Stimulated activated CD4-positive, alpha-beta T cell treated with anti-CD3 and anti-CD28 coated beads, Interleukin-1b, Interleukin-23, amount 100 ng/mL, for 4 hours (primary cell): Measurements from ENCODE around the gene FOXRED1.
"Not testable (repeated sequence)": the region's sequence is repeated elsewhere in the genome, so short reads cannot be mapped to it uniquely, and the experiment has no call there.

Source experiments
- DNase-seq, 2 donors: peaks; one replicate each; pipeline ENCODE4 v3.0.0-alpha.2; 2020; ENCODE audit warnings: low read depth in 2 of 2

The FOXRED1 gene

DNA sequence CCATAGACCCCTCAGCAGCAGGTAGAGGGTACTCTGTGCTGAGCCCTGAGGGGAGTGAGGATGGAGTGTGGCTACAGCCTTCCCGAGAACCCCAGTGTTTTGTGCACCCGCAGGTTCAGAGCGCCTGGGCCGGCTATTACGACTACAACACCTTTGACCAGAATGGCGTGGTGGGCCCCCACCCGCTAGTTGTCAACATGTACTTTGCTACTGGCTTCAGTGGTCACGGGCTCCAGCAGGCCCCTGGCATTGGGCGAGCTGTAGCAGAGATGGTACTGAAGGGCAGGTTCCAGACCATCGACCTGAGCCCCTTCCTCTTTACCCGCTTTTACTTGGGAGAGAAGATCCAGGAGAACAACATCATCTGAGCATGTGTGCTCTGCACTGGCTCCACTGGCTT lies 8.4 kb downstream of the FOXRED1 start:
- DNase-seq = no peak

DNA sequence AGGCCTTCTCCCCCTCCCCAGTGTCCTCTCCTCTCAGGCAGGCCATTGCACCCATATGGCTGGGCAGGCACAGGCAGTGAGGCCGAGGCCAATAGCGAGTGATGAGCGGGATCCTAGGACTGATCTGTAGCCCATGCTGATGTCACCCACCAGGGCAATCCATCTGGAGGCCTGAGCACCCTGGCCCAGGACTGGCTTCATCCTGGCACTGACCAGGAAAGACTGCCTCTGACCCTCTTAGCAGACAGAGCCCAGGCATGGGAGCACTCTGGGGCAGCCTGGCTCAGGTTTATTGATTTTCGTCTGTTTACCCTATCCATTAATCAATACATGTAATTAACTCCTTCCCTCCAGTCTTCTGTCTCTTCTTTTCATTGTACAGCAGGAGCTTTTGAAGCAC lies 8.8 kb downstream of the FOXRED1 start:
- DNase-seq = no peak

DNA sequence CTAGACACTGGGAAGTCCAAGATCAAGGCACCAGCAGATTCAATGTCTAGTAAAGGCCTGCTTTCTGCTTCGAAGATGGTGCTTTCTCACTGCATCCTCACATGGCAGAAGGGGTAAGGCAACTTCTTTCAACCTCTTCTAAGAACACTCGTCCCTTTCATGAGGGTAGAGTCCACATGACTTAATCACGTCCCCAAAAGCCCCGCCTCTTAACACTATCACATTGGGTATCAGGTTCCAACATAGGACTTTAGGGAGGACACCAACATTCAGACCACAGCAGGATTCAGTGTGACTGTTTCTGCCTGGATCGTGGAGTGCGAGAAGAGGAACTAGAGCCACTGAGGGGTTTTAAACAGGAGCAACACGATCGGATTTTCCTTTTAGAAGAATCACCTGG lies 10.2 kb downstream of the FOXRED1 start:
- DNase-seq = no peak

DNA sequence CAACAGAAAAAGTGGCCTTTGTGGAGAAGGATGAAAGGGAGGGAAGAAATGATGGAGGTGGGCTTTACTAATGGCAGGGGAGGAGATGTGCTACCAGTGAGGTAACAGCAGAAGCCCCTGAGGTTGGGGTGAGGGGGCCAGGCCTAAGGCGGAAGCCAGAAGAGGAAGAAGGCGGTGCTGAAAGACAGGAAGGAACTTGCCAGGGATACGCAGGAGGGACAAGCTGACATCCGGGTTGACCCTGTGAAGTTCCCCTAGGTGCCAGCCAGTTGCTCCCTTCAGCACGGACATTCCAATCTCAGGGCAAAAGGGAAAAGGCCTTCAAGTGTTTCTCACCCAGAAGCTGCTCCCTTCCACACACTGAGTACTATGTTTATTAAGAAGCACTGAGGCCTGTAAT lies 11.6 kb downstream of the FOXRED1 start:
- no peak for DNase-seq

DNA sequence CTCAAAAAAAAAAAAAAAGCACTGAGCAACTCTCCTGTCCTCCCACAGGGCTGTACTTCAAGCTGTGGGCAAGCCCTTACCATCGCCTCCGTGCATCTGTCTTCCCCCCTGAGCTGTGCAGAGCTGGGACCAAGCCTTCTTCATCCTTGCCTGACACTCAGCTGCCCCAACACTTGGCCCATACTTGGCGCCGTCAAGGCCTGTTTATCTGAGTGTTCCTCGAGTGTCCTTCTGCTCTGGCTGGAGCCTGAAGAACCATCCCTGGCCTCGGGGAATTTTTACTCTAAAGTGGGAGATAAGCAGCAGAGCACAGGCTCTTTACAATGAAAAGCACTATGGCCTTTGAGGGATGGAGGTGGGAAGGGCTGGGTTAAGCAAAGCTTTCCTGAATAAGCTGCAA lies 12.3 kb downstream of the FOXRED1 start:
- no peak for DNase-seq

DNA sequence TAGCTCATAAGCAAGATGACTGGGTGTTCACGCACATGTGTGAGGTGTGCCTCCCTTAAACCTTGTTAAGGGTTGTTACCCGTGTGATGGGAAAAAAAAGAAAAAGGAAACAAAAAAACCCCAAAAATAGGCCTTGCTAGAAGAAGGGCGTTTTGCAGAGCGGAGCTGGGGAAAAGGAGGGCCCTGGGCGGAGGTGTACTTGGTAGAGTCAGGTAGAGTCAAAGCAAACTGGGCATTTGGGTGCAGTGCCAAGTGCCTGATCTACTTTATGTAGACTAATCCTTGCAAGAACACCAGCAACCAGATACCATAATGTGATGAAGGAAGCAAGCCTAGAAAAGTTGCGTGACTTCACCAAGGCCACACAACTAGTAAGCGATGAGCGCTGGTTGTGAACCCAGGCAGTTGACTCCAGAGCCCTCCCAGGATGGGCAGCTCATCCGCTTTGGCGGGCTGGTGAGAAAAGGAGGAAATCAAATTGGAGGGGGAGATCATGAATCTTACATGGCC lies 12.8 kb downstream of the FOXRED1 start:
- no peak for DNase-seq

DNA sequence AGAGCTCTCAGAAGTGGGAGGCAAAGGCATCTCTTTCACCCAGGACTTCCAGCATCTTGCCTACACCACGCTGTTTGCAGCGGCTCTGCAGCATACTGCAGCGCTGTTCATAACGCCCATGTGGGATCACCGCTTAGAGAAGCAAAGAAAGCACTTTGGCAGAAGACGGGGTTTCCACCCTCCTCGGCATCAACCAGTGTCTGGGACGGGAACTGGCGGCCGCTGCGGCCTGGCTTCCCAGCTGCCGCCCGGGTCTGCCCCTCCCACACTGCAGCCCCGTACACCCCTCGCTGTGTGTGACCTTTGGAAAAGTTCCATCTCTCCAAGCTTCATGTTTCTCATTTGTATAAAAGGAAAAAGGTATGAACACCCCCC lies 13.4 kb downstream of the FOXRED1 start:
- DNase-seq = peak in 1 of 2 donors; percentile 18

DNA sequence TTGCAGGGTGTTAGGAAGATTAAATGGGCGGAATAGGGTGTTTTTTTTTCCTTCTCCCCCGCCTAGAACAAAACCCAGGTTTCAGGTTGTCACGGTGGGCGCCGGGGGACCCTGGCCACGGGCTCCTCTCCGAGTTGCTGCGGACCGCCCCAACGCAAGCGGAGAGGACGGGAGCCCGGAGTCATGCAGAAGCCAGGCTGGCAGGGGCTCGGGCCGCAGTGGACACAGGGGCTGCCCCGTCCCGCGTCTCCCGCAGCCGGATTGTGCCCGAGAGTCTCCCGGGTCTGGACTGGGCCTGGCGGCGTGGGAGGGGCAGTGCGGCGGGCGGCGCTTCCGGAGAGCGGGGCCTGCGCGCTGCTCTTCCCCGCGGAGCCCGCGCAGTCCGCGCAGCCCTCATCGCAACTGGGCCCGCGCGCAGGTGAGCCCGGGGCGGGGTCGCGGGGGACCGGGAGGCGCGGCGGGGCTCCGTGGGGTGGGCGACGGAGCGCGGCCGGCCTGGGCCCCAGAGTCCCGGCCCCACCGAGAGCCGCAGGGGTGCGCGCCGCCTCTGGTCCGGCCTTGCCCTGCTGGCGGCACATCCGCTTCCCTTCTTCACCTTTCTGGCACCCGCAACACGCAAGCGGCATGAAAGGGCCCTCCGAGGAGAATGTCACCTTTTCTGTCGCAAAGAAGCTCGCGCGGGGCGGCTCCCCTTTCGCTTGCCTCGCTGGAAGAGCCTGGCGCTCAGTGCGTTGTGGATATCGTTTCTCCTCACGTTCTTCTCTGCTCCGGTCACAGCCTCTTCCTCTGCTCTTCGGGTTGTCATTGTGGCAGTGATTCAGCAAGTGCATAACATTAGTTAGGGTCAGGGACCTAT lies 14.0 kb downstream of the FOXRED1 start, which contains the start of gene TIRAP:
Gene TIRAP, plus strand, starts transcription at position 358 of the 856 bp plus-strand sequence. CDS start 7,802 bp downstream, outside the sequence.
- DNase-seq = peak; percentile 14 to 40

DNA sequence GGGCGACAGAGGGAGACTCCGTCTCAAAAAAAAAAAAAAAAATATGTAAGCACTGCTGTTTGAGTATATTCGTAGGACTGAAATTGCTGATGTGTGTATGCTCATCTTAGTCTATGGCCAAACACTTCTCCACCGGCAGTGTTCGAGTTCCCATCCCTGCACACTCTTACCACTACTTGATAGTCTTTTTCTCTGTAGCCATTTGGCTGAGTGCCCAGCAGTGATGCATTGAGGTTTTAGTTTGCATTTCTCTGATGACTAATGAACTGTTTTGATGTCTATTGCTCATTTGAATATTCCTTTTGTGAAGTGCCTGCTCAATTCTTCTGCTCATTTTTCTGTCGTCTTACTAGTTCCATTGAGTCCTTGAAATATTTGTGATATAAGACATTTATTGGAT lies 15.9 kb downstream of the FOXRED1 start:
- peak; percentile 72 to 81 for DNase-seq

DNA sequence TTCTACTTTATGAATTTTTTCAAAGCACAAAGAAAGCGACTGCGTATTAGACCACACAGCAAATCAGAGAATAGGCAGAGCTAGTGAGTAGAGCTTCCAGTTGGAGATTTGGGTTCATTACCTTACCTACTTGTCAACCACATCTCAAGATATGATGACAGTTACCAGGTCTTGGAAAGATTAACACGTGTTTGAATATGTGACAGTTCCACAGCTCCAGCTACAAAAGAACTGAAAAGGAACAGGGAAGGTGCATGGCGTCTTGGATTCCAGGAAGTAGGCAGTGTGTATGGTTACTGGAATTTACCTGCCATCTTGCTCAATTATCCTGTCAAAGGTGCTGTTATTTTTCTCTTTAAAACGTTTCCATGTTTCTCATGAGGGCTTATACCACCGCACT lies 19.3 kb downstream of the FOXRED1 start:
- no peak for DNase-seq

DNA sequence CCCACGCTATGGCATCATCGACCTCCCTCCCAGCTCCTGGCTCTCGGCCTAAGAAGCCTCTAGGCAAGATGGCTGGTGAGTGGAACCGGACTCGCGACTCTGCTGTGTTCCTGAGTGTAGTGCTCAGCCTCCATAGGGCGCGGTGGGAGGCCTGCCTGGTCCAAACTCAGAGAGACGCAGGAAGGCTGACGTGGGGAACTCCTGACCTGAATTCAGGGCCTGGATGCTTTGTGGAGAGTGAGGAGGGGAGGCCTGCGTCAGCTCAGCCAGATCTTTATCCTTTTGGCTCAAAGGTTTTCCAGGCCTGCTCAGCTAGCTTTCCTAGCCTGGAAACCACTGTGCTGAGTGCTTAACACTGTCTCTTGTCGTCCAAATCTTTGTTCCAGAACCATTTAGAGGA lies 21.9 kb downstream of the FOXRED1 start:
- DNase-seq = no peak

DNA sequence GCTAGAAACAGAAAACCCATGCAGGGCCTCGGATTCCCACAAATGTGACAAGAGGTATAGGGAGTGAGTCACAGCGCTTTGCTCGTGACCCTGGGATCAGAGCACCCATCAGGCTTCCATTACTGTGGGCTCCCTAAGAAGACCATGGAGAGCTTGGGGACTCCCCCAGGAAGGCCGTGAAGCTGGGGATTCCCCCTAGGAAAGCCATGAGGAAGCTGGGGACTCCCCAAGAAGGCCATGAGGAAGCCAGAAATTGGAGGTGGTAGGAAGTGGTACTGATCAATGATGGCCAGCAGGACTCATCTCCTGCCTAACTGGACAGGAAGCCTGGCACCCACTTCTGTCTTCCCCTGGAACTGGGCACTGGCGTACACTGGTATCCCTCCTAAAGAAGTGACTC lies 24.8 kb downstream of the FOXRED1 start:
- DNase-seq = no peak

DNA sequence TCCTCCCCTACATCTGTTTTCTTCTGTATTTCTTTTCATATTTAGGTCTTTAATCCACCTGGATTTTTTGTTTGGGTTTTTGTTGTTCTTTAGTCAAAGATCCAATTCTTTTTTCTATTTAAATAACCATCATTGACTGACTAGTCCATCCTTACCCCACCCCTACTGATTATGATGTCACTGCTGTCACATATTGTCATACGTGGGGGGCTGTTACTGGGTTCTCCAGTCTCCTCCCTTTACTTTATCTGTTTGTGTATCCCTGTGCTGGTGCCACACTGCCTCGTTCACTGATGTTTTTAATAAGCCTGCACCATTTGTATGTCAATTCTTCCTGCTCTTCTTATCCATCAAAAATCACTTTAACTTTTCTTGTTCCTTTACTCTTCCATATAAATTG lies 28.1 kb downstream of the FOXRED1 start:
- DNase-seq = no peak

DNA sequence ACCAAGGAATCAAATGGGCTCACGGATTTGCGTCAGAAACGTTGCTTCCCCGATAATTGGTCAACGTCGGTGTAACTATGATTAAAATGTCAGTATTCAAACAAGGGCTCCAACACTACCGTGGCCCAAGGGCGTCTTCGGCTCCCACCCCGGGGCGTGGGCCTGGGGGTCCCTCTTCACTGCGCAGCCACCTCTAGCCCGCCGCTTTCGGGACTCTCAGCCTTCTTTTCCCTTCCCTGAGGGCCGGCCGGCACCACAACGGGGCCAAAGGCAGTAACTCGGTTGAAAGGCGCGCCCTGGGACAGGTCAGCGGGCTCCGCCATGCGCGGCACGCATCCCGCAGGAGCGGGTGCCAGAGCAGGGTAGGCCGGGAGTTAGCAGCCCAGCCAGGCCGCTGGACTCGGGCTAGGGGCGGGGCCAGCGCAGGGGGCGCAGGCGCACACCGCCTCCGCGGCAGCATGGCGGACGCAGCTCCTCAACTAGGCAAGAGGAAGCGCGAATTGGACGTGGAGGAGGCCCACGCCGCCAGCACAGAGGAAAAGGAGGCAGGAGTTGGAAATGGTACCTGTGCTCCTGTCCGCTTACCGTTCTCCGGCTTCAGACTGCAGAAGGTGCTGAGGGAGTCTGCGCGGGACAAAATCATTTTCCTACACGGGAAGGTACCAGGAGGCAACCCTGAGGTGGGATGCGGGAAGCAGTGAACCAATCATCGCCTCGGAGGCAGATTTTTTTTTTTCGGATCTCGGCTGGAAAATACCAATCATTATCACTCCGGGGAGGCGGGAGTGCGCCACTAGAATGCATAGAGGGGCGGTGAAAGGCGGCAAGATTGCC lies 34.9 kb downstream of the FOXRED1 start, which contains the start of gene DCPS:
Gene DCPS, plus strand, starts transcription at position 438 of the 834 bp plus-strand sequence. Its CDS starts 21 bp downstream, at position 459.
- peak; percentile 78 to 85 for DNase-seq

DNA sequence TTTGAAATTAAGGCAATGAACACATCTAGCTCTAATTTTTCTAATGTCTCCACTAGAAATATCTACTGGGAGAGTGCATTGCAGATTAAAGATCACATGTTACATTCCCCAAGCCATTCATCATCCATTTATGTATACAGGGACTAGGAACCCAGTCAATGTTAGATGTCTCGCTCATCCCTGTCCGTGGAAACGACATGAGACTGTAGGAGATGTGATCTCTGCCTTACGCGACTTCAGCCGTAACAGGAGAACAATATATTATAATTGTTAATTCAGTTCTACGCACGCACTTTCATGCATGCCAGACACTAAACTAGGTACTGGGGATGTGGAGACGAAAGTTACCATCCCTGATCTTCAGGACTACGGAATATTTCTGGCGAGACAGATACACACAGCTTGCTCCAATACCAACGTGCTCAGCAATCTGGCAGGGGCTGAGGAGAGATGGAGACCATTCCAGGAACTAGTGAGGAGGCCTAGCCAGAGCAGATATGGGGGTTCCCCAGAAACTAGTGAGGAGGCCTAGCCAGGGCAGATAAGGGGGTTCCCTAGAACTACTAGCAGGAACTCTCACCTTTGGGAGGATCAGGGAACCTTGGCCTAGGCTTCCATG lies 35.6 kb downstream of the FOXRED1 start:
- DNase-seq = no peak

DNA sequence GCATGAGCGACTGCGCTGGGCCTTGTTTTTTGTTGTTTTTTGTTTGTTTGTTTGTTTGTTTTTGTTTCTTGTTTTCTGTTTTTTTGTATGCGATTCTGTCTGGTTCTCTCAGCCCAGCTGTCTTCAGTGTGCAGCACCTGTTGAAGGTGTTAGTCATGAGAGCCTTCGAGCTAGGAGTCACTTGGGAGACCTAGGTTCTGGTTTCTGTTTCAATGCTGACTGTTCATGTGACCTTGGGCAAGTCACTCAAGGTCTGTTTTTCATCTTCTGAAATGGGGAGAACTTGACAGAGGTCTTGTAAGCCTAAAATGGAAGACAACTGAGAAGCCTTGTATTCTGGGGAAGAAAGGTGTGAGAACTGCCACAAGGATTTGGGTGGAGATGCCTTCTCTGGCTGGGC lies 36.7 kb downstream of the FOXRED1 start:
- no peak for DNase-seq

DNA sequence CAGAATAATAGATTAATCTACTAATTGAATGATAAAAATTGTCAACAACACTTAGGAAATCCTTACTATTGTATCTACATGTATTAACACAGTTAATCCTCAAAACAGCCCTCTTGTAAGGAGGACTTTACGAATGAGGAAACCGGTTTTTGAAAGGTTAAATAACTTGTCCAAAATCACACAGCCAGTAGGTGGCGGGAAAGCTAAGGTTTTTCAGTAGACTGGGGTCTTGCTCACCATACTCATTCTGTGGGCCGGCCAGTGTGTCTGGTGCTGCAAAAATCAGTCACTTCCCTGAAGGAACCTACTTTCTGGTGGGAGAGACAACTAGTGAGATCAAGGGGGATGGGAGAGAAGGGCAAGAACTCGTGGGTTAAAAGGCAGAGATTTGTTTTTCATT lies 38.8 kb downstream of the FOXRED1 start:
- no peak for DNase-seq

DNA sequence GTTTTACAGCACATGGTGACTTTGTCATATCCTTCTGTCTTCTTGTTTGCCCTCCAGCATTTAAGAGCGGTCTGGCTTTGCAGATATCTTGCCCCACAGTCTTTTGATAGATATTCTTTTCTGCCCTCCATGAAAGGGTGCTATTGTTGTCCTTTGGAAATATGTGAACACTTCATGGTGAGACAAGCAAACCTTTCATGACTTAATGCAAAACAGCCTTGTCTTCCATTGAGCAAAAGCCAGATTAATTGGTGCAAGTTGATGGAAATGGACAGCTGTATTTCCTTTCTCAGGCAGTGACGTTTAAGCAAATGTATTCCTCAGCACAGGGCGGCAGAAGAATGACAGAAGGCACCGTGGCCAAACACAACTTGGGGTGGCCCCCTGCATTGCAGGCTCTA lies 39.3 kb downstream of the FOXRED1 start:
- no peak for DNase-seq

DNA sequence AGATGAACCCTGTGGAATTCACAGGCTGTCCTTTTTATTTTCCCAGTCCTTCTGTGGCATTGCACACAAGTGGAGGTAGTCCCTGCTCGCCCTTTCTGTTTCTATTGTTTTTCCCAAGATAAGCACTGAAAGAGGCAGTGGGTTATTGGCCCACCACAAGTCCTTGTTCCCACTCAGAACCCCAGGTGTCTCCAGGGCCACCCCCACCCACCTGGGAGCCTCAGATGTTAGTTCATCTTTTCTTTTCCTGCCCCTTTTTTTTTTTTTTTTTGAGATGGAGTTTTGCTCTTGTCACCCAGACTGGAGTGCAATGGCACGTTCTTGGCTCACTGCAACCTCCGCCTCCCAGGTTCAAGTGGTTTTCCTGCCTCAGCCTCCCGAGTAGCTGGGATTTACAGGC lies 39.8 kb downstream of the FOXRED1 start:
- not testable (repeated sequence) for DNase-seq

DNA sequence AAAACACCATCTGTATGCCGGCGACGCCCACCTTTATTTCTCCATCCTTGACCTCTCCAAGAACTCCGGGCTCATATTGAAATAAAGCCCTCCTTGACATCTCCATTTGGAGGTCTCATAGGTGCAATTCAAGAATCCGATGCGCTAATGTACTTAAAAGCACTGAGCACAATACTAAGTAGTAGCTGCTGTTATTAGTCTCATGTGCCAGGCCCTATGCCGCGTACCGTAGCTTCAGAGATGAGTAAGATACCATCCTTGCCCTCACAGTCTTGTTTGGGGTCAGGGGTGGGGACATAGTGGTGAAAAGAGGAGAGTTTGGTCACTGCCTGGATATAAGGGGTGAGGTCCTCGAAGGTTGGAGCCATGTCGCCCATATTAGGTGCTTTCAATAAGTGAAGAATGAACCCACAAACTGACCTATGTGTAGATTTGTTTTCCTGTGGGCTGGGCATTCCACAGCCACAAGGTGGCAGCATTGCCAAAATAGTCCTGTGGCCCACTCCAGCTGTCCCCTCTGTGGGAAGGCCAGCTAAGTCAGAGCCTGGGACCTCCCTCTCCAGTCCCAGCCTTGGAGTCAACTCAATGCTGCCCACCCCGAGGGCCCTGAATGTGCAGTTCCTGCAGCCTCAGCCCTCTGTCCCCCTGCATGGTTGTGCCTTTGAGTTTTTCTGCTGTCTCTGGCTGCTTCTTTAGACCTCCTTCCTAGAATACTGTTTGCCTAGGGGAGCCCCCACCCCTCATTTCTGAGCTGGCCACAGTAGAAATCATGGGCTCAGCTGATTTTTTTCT lies 41.4 kb downstream of the FOXRED1 start:
- DNase-seq = peak in 1 of 2 donors; percentile 49

DNA sequence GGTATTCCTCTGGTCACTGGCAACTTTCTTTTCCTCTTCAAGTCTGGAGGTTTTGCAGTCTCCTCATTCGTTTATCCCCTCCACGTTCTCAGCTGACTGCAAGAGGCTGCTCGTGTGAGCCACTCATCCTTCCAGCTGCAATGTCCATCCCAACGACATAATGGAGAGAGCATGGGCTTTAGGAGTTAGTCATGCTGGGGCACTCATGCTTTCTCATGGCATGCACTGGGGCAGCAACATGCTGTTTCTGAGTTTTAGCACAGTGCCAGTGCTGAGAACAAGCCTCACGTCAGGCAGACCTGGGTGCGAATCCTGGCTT lies 42.0 kb downstream of the FOXRED1 start:
- no peak for DNase-seq
